HCT116 (cell line): ENCODE results near the gene GPC5.

Experiments used
- CTCF ChIP-seq, 3 experiments: fragments of 200-600 bp in 1 of 3; sonication (generic) in 1 of 3; IDR thresholded peaks in 2 of 3; conservative IDR thresholded peaks in 1 of 3; 2 replicates each; pipeline ENCODE4 v1.5.1; 2012 to 2017; ENCODE audit warnings: low read depth in 2 of 3, low read length in 2 of 3, antibody characterized with exemption in 1 of 3, borderline replicate concordance in 1 of 3, control low read depth in 1 of 3, mild to moderate bottlenecking in 1 of 3, mixed read lengths in 1 of 3, mixed run types in 1 of 3, moderate library complexity in 1 of 3; ENCODE audit not compliant: insufficient read depth in 1 of 3
- EGR1 ChIP-seq: IDR thresholded peaks from 2 replicates; pipeline ENCODE4 v1.6.1; 2012; ENCODE audit warnings: low read depth
- POLR2A ChIP-seq: IDR thresholded peaks from 2 replicates; pipeline ENCODE4 v1.7.0; 2011; ENCODE audit warnings: borderline replicate concordance; ENCODE audit not compliant: insufficient read depth, insufficient read length; ENCODE audit errors: extremely low read depth
- POLR2AphosphoS5 ChIP-seq: IDR thresholded peaks from 2 replicates; pipeline ENCODE4 v1.6.1; 2011; ENCODE audit warnings: mild to moderate bottlenecking, low read depth, low read length, moderate library complexity
- REST ChIP-seq: IDR thresholded peaks from 2 replicates; pipeline ENCODE4 v1.6.1; 2012; ENCODE audit warnings: low read depth
- TCF7L2 ChIP-seq: IDR thresholded peaks from 2 replicates; pipeline ENCODE4 v1.7.0; 2011; ENCODE audit warnings: borderline replicate concordance, inconsistent platforms; ENCODE audit not compliant: insufficient read depth, insufficient read length; ENCODE audit errors: extremely low read depth
- YY1 ChIP-seq: IDR thresholded peaks from 2 replicates; pipeline ENCODE4 v1.6.1; 2011; ENCODE audit warnings: low read length, low read depth, moderate library complexity, mild to moderate bottlenecking; ENCODE audit not compliant: insufficient replicate concordance; ENCODE audit errors: extremely low read depth

- no peak for TF ChIP-seq REST
- TF ChIP-seq CTCF (IDR thresholded peaks at IDR 0.05 in 2 of 3, conservative IDR thresholded peaks at IDR 0.05 in 1 of 3; ENCODE audit: borderline replicate concordance in 1 of 3, insufficient read depth in 1 of 3, low read depth in 2 of 3, low read length in 2 of 3) = no peak
- TF ChIP-seq POLR2AphosphoS5 = no peak
- TF ChIP-seq EGR1 = no peak
- TF ChIP-seq POLR2A = no peak
- no peak for TF ChIP-seq YY1
- TF ChIP-seq TCF7L2 = no peak
These were observed 95.0 kb downstream of the GPC5 start for GRCh38 chr13:91493442-91493841.
